ENCODE data around the gene CCDC57.
"Not testable (repeated sequence)": the region's sequence is repeated elsewhere in the genome, so short reads cannot be mapped to it uniquely, and the experiment has no call there.

CCDC57 gene

DNA sequence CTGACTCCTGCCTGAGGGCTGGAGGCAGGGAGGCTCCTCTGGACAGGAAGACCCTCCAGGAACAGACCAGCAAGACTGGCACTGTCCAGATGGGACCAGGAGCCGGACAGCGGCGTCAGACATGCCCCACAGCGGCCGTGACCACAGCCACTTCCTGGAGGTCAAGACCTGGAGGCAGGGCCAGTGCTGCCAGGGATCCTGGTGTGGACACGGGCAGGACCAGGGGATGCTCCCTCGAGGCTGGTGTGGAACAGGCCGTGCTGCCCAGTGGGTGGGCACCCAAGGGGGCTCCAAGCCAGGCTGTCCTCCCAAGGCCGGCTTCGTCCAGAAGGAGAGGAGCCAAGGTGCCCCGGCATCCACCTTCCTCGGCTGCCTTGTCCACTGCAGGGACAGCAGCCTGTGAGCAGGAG is 4.5 kb upstream of the CCDC57 start:
- H3K27me3 ChIP-seq (ENCODE audit: control insufficient read depth, insufficient read depth, low read length): peaks cover 11% of the 10 kb centered on the region
- no peaks in the 10 kb centered on the region for H3K9me3 ChIP-seq (ENCODE audit: control insufficient read depth, insufficient read depth, low read depth, low read length)
- peaks cover 10% of the 10 kb centered on the region; the same call in 1 of the 2 replicates for H3K4me1 ChIP-seq (ENCODE audit: control insufficient read depth, insufficient read depth, low read length)
- peak overlapping the region; percentile 42 for H3K9ac ChIP-seq (ENCODE audit: low read length)
- no peak overlapping the region for H3K4me3 ChIP-seq (ENCODE audit: low read depth, low read length)
- no peak overlapping the region for H3K27ac ChIP-seq (ENCODE audit: low read depth, low read length)
- H3K36me3 ChIP-seq (ENCODE audit: control insufficient read depth, insufficient read depth, low read length): no peaks in the 10 kb centered on the region

DNA sequence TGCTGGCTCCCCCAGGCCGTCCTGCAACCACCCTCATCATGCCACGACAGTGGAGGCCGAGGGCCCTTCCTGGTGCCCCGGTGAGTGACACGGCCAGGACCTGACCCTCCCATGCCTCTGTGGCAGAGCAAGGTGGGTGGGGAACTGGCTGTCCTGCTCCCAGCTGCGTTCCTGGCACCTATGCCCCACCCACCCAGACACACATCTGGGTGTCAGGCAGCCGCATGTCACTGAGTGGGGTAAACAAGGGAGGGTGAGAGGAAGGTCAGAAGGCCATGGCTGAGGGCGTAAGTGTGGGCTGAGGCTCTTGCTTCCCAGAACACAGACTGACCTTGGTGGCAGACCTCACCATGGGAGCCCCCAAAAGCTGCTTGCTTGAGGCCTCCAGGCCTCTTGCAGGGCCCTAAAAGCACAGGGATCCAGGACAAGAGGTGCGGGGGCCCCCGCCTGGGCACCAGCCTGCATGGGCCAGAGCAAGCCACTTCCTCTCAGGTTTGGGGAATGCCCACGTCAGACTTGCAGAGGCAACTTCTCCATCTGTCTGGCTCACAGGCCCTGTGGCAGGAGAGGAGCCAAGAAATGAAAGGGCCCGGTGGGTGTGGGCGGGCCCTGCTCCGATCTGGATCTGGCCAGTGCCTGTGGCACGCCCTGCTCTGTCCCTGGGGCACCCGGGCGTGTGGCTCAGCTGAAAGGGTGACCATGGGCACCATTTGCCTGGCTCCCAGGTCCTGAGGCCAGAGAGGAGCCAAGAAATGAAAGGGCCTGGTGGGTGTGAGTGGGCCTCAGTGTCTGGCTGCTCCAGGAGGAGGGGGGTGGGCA is 3.9 kb upstream of the CCDC57 start:
- Histone ChIP-seq H3K36me3 (ENCODE audit: control insufficient read depth, insufficient read depth, low read length) (no peaks in the 10 kb centered on the region), H3K27me3 (ENCODE audit: control insufficient read depth, insufficient read depth, low read length) (peaks cover 11% of the 10 kb centered on the region), H3K9me3 (ENCODE audit: control insufficient read depth, insufficient read depth, low read depth, low read length) (no peaks in the 10 kb centered on the region), H3K4me3 (ENCODE audit: low read depth, low read length) (no peak overlapping the region), H3K4me1 (ENCODE audit: control insufficient read depth, insufficient read depth, low read length) (peaks cover 10% of the 10 kb centered on the region; the same call in 1 of the 2 replicates), H3K9ac (ENCODE audit: low read length) (peak overlapping the region; percentile 42), H3K27ac (ENCODE audit: low read depth, low read length) (no peak overlapping the region)

DNA sequence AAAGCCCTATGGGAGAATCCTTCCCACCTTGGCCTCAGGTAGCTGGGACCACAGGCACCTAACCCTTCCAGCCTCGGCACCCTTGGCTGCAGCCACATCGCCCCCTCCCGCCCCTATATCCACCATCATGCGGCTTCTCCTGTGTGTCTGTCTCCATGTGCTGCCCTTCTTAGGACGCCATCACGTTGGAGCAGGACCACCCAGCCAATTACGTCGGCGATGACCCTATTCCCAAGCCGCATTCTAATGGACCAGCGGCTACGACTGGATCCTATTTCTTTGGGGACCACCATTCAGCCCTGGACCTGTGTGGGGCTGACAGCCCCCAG is 3.3 kb upstream of the CCDC57 start:
- H3K4me3 ChIP-seq (ENCODE audit: low read depth, low read length): no peak overlapping the region
- H3K27ac ChIP-seq (ENCODE audit: low read depth, low read length): no peak overlapping the region
- peaks cover 11% of the 10 kb centered on the region for H3K27me3 ChIP-seq (ENCODE audit: control insufficient read depth, insufficient read depth, low read length)
- H3K4me1 ChIP-seq (ENCODE audit: control insufficient read depth, insufficient read depth, low read length): peaks cover 10% of the 10 kb centered on the region; the same call in 1 of the 2 replicates
- no peak overlapping the region for H3K9ac ChIP-seq (ENCODE audit: low read length)
- no peaks in the 10 kb centered on the region for H3K36me3 ChIP-seq (ENCODE audit: control insufficient read depth, insufficient read depth, low read length)
- H3K9me3 ChIP-seq (ENCODE audit: control insufficient read depth, insufficient read depth, low read depth, low read length): no peaks in the 10 kb centered on the region

DNA sequence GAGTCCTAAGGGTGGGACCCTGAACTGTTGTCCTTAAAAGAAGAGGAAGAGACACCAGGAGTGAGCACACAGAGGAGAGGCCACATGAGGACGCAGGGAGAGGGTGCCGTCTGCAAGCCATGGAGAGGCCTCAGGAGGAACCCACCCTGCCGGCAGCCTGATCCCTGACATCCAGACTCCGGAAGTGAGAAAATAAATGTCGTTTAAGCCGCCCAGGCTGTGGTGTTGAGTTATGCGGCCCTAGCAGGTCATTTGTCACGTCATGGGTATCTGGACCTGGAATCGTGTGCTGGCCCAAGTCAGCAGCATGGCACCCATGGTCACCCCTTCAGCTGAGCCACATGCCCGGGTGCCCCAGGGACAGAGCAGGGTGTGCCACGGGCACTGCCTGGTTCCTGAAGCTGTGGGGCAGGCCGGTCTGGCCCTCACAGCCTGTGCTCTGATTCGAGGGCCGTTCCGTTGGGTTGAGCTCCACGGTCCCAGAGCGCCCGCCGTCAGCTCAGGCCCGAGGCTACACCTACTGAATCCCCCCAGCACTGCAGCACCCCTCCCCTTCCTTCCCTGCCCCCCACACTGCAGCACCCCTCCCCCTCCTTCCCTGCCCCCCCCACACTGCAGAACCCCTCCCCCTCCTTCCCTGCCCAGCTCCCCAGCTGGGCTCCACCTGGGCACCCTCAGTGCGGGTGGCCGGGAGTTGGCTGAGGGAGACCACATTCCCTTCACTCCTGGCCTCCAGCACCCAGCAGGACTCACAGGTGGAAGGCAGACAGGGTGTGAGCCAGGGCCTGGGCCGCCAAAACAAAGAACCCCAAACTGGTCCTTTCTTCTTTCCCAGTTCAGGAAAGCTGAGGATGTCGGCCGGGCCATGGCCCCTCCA is 2.7 kb upstream of the CCDC57 start:
- Histone ChIP-seq H3K27ac (ENCODE audit: low read depth, low read length) (no peak overlapping the region), H3K4me1 (ENCODE audit: control insufficient read depth, insufficient read depth, low read length) (peaks cover 10% of the 10 kb centered on the region; the same call in 1 of the 2 replicates), H3K27me3 (ENCODE audit: control insufficient read depth, insufficient read depth, low read length) (peaks cover 11% of the 10 kb centered on the region), H3K9ac (ENCODE audit: low read length) (no peak overlapping the region), H3K9me3 (ENCODE audit: control insufficient read depth, insufficient read depth, low read depth, low read length) (no peaks in the 10 kb centered on the region), H3K4me3 (ENCODE audit: low read depth, low read length) (no peak overlapping the region), H3K36me3 (ENCODE audit: control insufficient read depth, insufficient read depth, low read length) (no peaks in the 10 kb centered on the region)

GRCh38 chr17:82214012-82214628 is 1.5 kb upstream of the CCDC57 start:
- Histone ChIP-seq H3K27me3 (ENCODE audit: control insufficient read depth, insufficient read depth, low read length) (peaks cover 11% of the 10 kb centered on the region), H3K36me3 (ENCODE audit: control insufficient read depth, insufficient read depth, low read length) (no peaks in the 10 kb centered on the region), H3K4me3 (ENCODE audit: low read depth, low read length) (no peak overlapping the region), H3K9ac (ENCODE audit: low read length) (no peak overlapping the region), H3K9me3 (ENCODE audit: control insufficient read depth, insufficient read depth, low read depth, low read length) (no peaks in the 10 kb centered on the region), H3K4me1 (ENCODE audit: control insufficient read depth, insufficient read depth, low read length) (peaks cover 10% of the 10 kb centered on the region; the same call in 1 of the 2 replicates), H3K27ac (ENCODE audit: low read depth, low read length) (no peak overlapping the region)

DNA sequence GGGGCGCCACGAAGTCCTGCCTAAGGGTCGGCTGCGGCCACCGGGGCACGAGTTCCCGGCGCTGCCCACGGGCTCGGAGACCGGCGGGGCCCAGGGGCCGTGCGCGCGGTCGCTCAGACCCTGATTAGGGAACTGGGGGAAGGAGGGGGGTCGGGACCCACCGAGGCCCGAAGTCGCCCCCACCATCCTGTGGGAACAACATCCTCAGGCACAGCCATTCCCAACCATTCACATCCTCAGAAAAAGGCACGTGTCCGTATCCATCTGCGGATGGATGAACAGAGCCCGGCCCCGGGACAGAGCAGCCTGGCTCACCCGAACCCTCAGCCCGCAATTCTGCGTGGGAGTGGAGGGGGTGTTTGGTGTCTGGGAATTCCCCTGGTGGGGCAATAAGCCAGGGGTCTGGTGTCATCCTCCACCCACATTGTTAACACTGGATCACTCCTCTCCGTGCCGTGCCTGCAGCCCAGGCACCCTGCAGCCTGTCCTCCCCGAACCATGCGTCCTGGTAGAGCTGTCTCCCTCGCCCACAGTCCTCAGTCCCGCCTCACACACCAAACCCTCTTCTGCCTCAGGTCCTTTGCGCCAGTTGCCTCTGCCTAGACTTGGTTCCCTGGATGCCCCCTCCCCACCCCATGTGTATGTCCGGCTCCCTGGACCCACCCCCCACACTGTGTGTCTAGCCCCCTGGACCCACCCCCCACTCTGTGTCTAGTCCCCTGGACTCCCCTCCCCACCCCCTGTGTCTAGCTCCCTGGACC is 789 bp upstream of the CCDC57 start:
- H3K36me3 ChIP-seq (ENCODE audit: control insufficient read depth, insufficient read depth, low read length): no peaks in the 10 kb centered on the region
- peak overlapping the region; percentile 78 for H3K9ac ChIP-seq (ENCODE audit: low read length)
- H3K27me3 ChIP-seq (ENCODE audit: control insufficient read depth, insufficient read depth, low read length): peaks cover 11% of the 10 kb centered on the region

DNA sequence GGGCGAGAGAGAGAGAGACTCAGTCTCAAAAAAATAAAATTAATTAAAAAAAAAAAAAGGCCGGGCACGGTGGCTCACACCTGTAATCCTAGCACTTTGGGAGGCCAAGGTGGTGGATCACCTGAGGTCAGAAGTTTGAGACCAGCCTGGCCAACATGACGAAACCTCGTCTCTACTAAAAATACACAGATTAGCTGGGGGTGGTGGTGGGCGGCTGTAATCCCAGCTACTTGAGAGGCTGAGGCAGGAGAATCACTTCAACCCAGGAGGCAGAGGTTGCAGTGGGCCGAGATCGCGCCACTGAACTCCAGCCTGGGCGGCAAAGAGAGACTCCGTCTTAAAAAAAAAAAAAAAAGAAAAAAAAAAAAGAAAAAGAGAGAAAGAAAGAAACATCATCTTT is 2.0 kb downstream of the CCDC57 start:
- not testable (repeated sequence) for H3K36me3 ChIP-seq (ENCODE audit: control insufficient read depth, insufficient read depth, low read length); H3K9me3 ChIP-seq (ENCODE audit: control insufficient read depth, insufficient read depth, low read depth, low read length); H3K4me3 ChIP-seq (ENCODE audit: low read depth, low read length); H3K27ac ChIP-seq (ENCODE audit: low read depth, low read length); H3K9ac ChIP-seq (ENCODE audit: low read length); H3K4me1 ChIP-seq (ENCODE audit: control insufficient read depth, insufficient read depth, low read length)
- peaks cover 11% of the 10 kb centered on the region for H3K27me3 ChIP-seq (ENCODE audit: control insufficient read depth, insufficient read depth, low read length)

More for the DNA sequence above, 789 bp upstream of the CCDC57 start:
- H3K9me3 ChIP-seq (ENCODE audit: control insufficient read depth, insufficient read depth, low read depth, low read length): no peaks in the 10 kb centered on the region
- peaks cover 10% of the 10 kb centered on the region; the same call in 1 of the 2 replicates for H3K4me1 ChIP-seq (ENCODE audit: control insufficient read depth, insufficient read depth, low read length)
- no peak overlapping the region for H3K27ac ChIP-seq (ENCODE audit: low read depth, low read length)
- H3K4me3 ChIP-seq (ENCODE audit: low read depth, low read length): peak overlapping the region; percentile 76

DNA sequence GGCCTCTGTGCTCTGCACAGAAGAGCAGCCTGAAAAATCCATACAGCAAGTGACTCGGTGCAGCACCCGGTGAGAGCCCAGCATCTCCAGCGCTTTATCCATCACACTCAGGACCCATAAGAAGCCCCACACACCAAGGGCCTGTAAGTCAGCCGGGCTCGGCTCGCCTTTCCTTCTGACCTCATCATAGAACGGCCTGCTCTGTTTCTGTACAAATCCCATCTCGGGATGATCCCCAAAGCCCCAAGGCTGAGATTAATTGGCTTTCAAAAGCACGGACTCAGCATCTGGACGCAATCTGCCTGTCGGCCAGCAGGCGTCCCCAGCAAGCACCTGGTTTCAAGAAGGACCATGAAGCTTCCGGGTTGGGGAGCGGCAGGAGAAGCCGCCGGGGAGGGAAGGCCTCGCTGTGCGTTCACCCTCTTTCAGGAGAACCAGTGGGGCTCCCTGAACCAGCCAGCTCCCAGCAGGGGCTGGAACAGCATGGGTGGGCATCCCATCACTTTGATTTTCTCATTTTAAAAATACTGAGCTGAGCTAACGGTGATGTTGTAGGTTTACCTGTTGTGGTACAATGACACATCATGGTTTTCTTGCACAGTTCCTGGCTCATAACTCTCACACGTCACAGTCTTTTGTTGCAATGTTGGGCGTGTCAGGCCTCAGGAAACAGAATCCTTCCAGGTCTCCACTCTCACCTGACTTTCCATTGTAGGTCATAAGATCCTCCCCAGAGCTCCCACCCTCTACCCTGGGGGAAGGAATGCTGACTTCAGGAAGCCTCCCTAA is 6.7 kb downstream of the CCDC57 start:
- Histone ChIP-seq H3K9ac (ENCODE audit: low read length) (no peak overlapping the region), H3K36me3 (ENCODE audit: control insufficient read depth, insufficient read depth, low read length) (no peaks in the 10 kb centered on the region), H3K27ac (ENCODE audit: low read depth, low read length) (no peak overlapping the region), H3K4me1 (ENCODE audit: control insufficient read depth, insufficient read depth, low read length) (peaks cover 4% of the 10 kb centered on the region), H3K9me3 (ENCODE audit: control insufficient read depth, insufficient read depth, low read depth, low read length) (no peaks in the 10 kb centered on the region), H3K27me3 (ENCODE audit: control insufficient read depth, insufficient read depth, low read length) (no peaks in the 10 kb centered on the region), H3K4me3 (ENCODE audit: low read depth, low read length) (no peak overlapping the region)

DNA sequence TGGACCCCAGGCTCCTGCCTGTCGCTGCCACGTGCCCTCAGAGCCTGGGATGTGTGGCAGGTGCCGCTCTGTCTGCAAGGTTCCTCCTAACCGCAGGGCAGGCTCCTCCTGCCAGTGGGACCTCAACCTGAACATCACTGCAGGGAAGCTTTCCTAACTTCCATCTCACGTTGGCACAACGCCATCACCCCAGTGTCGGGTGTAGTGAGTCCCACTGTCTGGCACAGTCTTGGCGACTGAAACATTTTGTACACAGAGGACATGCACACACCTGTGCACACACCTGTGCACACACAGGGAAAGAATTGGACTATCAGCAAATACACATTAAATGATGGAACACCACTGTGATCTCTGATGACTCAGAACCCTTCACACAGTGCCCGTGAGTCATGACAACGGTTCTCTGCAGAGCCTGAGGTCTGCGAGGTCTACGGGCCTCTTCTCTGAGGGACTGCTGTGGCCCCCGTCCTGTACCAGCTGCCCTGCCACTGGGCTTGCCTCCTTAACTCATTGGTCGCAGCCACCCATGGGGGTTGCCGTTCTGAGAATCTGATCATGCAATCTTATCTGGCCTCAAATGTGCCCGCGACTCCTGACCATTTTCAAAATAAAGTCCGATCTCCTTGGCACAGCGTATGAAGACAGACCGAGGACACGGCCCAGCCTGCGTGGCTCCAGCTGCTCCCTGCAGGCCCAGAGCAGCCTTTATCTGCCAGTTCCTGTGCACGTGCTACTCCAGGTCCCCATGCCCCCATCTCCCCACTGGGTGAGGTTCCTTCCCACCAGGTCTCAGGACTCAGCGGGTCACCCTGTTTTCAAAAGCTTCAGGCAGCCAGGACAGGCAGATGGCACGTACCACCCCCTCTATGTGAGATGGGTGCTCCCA is 7.6 kb downstream of the CCDC57 start:
- no peak overlapping the region for H3K27ac ChIP-seq (ENCODE audit: low read depth, low read length)
- peaks cover 4% of the 10 kb centered on the region for H3K4me1 ChIP-seq (ENCODE audit: control insufficient read depth, insufficient read depth, low read length)
- H3K27me3 ChIP-seq (ENCODE audit: control insufficient read depth, insufficient read depth, low read length): no peaks in the 10 kb centered on the region
- no peak overlapping the region for H3K4me3 ChIP-seq (ENCODE audit: low read depth, low read length)
- peaks cover under 1% of the 10 kb centered on the region; the same call in 1 of the 2 replicates for H3K36me3 ChIP-seq (ENCODE audit: control insufficient read depth, insufficient read depth, low read length)
- no peaks in the 10 kb centered on the region for H3K9me3 ChIP-seq (ENCODE audit: control insufficient read depth, insufficient read depth, low read depth, low read length)
- H3K9ac ChIP-seq (ENCODE audit: low read length): no peak overlapping the region

Data from HUES6 (cell line).